Heart left ventricle (tissue), 13 donors: ENCODE measurements around the gene RHOJ.

Experiments
- POLR2A ChIP-seq, 2 donors: fragments of 450-650 bp; IDR thresholded peaks; one replicate each; pipeline ENCODE4 v1.6.1; 2017; ENCODE audit warnings: antibody characterized with exemption in 2 of 2, mild to moderate bottlenecking in 2 of 2, moderate library complexity in 2 of 2
- TF ChIP-seq, protein P1 (sequence below), 12 donors: fragments of 200-600 bp; sonication (generic) in 4 of 12; IDR thresholded peaks; one replicate each; pipeline versions ENCODE4 v1.5.0 to v1.8.0; 2018 to 2022; ENCODE audit warnings: antibody characterized with exemption in 12 of 12, mild to moderate bottlenecking in 5 of 12
- donor health status: ischemic (EF 13 %, LVEDD 7.1; RV severe dilation, severe dysfunction).
- donor health status: DM: no; HTN: yes; CAD: no.
- donor health status: DM: no; HTN: no; CAD: no.
- donor health status: ischemic (EF 25% LVEDD 6.9; RV normal size, moderate dysfunction).
- donor health status: ischemic (EF 25% LVEDD 5.7; RV mildly dilated, moderate dysfunction).
- donor health status: ischemic (EF 35%, LVEDD 5.7; RV mildly dilated, moderate dysfunction).
- donor health status: nonischemic (EF 11% LVEDD 7.7; RV severe dilation, severe dysfunction).
- donor health status: DM: yes; HTN: yes; CAD: no.
- donor health status: PGD.
- donor health status: ischemic (EF 29% LVEDD 5.4; RV normal size, mild dysfunction).
- donor health status: nonischemic (EF 23%, LVEDD 6.1; RV moderate dilation, normal function).

DNA sequence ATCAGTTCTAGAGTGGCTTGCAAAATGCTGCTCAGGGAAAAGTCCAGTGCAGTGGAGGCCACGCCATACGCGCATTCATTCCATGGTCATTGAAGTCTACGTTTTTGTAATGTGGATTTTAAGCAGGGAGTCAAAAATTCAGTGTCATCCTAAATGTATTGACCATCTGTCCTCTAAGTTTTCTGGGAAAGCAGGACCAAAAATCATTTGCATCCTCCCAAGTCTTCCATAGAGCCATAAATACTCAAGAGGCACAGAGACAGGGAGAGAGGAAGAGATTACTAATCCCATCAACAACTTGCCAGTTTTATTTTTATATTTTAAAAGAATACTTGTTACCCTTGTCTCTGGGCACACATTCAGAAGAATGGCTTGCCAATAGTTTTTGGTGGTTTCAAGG lies 36.9 kb downstream of the RHOJ start:
- TF ChIP-seq, protein P1, sequence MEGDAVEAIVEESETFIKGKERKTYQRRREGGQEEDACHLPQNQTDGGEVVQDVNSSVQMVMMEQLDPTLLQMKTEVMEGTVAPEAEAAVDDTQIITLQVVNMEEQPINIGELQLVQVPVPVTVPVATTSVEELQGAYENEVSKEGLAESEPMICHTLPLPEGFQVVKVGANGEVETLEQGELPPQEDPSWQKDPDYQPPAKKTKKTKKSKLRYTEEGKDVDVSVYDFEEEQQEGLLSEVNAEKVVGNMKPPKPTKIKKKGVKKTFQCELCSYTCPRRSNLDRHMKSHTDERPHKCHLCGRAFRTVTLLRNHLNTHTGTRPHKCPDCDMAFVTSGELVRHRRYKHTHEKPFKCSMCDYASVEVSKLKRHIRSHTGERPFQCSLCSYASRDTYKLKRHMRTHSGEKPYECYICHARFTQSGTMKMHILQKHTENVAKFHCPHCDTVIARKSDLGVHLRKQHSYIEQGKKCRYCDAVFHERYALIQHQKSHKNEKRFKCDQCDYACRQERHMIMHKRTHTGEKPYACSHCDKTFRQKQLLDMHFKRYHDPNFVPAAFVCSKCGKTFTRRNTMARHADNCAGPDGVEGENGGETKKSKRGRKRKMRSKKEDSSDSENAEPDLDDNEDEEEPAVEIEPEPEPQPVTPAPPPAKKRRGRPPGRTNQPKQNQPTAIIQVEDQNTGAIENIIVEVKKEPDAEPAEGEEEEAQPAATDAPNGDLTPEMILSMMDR (IDR thresholded peaks at IDR 0.05), result no peak
- TF ChIP-seq POLR2A (IDR thresholded peaks at IDR 0.05), result no peak
